ENCODE measurements around the gene CAMTA1. TPM values are rescaled to one million over a fixed set of nuclear protein-coding genes. Genes with fewer than 3 reads are reported as not detected.

The CAMTA1 gene
- total RNA-seq, 1 donor from 2014 or later, result 72.4 TPM

DNA sequence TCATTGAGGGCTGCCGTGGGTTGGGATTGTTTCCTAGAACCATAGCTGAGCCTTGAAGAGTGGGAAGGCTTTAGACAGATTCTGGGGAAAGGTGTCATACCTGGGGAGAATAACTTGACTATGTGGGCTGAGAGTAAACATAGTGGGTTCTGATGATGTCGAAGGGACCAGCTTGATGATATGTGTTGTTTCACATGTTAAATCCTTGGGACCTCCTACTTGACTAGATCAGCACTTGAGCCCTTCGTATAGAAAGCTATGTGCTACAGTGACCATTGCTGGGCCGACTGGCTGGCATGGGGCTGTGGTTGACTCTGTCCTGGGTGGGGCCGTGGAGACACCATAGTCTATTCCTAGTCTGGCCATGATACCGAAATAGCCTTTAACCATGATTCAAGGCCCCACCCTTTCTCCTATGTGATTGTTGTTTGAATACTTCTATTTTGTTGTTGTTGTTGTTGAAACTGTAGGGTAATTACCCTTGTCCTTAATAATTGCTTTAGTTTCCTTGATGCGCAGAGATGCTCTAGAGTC, 423.5 kb downstream of the CAMTA1 start:
- no peak for ATAC-seq
- intact Hi-C loops (cut with DNase I), result no loop called here
- no peak for DNase-seq (ENCODE audit: low spot score)

DNA sequence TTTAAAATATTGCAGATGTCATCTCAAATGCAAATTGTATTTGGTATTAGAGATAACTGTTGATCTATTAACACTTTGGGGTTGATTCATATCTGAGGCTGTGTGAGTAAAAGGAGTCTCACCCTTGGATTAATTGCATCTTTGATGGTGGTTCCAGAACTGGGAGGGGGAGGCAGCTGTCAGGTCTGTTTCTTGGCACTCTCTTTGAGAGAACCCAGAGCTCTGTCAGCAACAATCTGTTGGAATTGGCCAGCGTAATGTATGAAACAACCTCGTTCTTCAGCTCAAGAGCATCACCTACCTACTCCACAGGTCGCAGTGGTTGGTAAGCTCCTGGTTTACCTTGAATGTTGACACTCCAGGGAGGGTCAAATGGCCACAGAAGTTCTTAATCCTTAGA, 424.1 kb downstream of the CAMTA1 start:
- intact Hi-C loops (cut with DNase I), result no loop called here
- DNase-seq (ENCODE audit: low spot score), result no peak
- ATAC-seq, result no peak

DNA sequence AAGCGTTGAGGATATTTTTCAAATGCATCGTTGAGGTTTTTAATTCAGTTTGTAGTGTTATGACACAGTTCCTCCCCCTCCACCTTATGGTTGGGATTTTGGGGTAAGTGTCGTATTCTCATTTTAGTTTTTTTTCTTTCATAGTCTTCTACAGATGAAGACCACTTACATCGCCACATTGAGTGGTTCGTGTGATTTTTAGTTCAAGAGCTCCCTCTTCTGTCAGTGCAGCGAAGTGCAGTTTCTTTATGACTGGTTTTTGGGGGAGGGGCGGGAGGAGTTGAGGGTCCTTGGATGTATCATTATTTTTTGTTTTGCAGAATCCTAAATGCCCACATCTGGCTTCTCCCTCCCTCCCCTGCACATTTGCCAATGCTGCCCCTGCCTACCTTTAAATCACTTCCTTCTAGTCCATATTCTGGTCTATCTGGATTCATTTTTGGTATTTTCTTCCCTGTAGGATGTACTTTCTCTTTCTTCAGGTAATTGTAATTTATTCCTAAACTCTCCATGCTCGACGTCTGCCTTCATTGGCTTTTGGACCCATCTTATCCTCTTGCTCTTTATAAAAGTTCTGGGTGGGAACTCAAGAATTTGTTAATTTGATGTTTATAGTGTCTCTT, 433.1 kb downstream of the CAMTA1 start:
- no peak for ATAC-seq
- no peak for DNase-seq (ENCODE audit: low spot score)
- intact Hi-C loops (cut with DNase I), result no loop called here

DNA sequence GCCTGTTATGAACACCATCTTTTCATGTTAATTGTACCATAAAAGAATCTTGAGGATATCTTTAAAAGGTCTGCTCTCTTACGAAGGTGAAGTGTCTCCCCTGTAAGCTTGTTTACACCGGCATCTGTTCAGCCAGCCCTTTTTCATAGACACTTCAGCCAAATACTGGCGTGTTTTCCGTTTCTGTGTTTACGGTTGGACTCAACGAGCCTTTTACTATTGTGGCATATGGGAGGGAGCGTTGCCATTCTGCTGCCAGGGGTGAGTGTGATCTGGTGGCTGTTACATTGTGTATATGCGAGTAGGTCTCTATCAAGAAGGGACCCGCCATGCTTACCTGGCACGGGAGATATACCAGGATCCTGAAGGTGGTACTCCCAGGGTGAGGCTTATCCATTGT, 433.8 kb downstream of the CAMTA1 start:
- intact Hi-C loops (cut with DNase I), result no loop called here
- ATAC-seq, result no peak
- no peak for DNase-seq (ENCODE audit: low spot score)

DNA sequence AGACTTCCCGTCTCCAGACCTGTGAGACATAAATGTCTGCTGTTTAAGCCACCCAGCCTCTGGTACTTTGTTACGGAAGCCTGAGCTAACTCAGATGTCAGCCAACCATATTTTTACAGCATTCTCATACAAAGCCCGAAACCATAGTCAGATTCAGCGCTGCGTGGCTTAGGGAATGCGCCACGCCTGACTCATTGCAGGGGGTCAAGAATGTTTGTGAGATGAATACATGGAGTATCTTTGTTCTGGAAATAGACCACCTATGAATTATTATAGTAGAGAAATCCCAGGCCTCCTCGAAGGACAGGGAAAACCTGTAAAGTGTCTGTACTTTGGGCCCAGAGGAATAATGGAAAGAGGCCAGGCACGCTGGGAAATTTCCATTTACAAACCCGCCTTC, 434.8 kb downstream of the CAMTA1 start:
- no peak for ATAC-seq
- no peak for DNase-seq (ENCODE audit: low spot score)
- intact Hi-C loops (cut with DNase I), result no loop called here

DNA sequence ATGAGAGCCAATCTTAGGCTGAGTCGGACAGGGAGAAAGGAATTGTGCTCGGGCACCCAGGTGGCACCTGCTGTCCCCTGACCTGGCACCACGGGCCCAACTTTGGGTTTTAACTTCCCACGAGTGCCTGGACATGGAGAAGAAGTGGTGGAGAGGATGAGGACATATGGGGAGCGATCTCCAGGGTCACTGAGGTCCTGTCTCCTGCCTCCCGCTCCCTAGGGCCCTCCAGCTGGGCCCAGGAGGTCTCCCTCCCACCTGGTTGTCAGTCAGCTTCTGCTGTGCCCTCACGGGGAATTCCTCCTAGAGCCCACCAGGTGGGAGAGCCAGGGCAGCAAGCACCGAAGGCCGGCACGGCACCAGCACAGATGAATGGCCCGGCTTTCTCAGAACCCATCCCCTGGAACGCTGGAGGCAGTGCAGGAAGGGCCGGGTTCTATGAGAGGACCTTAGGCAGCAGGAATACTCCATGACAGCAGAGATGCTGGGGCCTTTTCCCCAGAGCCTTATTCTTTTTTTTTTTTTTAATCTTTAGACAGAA, 435.5 kb downstream of the CAMTA1 start:
- intact Hi-C loops (cut with DNase I), result no loop called here
- DNase-seq (ENCODE audit: low spot score) (no peak), ATAC-seq (no peak)

DNA sequence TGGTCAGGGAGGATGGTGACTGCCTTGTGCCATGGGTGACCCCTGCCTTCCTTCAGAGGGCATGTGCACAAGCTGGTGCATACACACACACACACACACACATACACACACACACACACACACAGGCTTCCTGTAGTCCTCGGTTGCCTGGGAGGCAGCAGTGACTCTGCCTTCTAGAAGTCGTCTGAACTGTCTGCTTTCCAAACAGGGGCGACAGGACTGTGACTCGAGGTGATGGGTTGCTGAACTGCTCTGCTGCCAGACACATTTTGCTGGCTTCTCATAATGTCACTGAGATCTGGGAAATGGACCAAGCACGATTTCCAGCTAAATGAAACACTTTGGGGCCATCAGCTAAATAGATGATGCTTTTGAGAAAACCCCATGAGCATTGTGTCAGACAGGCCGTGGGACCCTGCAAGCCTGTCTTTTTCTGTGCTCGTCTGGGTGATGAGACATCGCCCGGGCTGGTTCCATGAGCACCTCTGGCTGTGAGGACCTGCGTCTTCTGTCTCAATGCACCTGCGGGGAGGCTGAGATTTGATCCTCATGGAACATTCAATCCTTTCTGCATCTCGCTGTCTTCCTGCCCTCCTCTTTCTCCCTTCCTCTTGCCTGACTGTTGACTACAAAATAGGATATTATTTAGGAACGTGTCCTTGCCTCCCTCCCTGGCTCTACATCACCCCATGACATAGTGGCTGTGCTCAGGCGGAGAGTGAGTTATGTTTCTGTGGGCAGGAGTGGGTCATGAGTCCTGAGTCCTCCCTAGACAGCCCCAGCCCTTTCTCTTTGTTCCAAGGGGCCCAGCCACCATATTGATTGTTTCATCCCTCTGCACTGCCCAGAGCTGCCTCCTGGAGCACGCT, 436.8 kb downstream of the CAMTA1 start:
- DNase-seq (ENCODE audit: low spot score) (no peak), ATAC-seq (no peak)
- intact Hi-C loops (cut with DNase I), result no loop called here

DNA sequence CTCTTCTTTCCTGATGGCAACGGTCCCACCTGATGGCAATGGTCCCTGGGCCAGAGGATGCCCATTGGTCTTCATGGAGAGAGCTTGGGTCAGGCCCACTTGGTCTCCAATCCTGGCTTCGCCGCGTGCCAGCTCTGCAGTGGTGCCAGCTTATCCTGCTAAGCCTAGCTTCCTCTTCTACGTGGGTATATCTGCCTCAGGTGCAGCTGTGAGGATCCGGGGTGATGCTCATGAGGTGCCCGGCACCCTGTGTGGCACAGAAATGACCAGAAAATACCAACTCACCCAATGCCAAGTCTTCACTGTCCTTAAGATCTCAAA, 437.4 kb downstream of the CAMTA1 start:
- no peak for ATAC-seq
- intact Hi-C loops (cut with DNase I), result no loop called here
- no peak for DNase-seq (ENCODE audit: low spot score)

DNA sequence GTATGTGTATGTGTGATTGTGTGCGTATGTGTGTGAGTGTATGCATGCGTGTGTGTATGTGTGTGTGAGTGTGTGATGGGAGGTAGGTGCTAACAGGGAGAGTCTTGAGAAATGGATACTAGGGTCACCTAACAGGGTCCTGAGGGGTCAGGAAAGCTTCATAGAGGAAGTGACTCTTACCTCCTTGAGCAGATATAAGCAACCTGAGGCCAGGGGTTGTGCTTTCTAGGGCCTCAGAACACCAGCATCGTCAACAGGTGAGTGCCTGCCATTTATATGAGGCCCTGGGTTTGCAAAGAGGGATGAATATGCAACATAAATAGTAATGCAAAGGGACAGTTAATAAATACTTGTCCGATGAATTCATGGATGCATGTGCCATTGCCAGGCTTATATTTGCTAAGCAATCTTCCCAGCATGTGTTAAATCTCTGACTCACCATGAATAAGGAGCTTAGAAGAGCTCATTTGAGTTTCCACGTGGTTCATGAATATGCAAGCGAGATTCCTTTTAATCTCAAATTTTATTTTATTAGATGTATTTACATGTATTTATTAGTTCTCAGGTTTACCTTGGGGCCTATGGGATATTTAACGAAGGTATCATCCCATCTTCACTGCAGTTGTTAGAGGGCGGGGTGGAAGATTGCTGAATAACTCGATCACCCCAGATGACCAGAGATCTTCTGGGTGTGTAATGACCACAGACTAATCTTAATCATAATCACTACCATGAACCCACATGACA, 438.3 kb downstream of the CAMTA1 start:
- intact Hi-C loops (cut with DNase I), result no loop called here

DNA sequence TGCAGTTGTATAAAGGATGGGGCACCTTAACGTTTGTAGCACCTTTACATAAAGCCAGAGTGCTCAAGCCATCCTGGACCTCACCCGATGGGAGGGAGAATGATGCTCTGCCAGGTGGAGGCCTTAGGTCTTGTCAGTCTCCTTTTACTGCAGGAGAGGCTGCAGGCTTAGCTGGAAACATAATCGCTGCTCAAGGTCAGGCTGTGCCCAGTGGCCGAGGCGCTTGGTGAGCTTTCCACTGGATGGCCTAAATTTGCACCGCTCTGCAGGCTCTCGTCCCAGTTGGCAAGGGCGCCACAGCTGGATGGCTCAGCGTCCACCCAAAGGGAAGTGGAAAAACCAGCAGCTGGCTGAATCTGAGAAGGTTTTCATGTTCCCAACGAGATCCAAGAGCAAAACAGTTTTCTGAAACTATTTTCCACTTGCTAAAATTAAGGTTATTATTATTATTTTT, 438.9 kb downstream of the CAMTA1 start:
- no peak for DNase-seq (ENCODE audit: low spot score)
- intact Hi-C loops (cut with DNase I), result no loop called here
- ATAC-seq, result no peak

More for the DNA sequence above, 438.3 kb downstream of the CAMTA1 start:
- DNase-seq (ENCODE audit: low spot score), result no peak
- ATAC-seq, result no peak

DNA sequence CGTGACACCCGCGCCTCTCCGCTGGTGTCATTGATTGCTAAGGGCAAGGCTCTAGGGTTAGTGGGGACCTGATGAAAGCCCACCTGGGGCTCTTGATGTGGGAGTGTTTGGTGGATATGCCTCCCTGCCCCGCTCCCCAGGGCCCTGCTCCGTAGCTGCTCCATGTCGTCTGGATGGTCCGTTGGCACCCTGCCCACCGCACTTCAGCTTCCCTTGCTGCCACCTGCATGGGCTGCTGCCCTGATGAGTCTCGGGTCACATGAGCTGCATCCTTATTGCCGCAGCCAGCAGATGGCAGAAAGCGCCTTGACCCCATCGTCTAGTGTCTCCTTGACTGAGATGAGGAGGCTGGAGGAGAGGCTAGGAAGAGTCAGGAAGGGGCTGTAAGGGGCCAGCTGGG, 439.4 kb downstream of the CAMTA1 start:
- ATAC-seq, result no peak
- DNase-seq (ENCODE audit: low spot score), result no peak
- intact Hi-C loops (cut with DNase I), result no loop called here

DNA sequence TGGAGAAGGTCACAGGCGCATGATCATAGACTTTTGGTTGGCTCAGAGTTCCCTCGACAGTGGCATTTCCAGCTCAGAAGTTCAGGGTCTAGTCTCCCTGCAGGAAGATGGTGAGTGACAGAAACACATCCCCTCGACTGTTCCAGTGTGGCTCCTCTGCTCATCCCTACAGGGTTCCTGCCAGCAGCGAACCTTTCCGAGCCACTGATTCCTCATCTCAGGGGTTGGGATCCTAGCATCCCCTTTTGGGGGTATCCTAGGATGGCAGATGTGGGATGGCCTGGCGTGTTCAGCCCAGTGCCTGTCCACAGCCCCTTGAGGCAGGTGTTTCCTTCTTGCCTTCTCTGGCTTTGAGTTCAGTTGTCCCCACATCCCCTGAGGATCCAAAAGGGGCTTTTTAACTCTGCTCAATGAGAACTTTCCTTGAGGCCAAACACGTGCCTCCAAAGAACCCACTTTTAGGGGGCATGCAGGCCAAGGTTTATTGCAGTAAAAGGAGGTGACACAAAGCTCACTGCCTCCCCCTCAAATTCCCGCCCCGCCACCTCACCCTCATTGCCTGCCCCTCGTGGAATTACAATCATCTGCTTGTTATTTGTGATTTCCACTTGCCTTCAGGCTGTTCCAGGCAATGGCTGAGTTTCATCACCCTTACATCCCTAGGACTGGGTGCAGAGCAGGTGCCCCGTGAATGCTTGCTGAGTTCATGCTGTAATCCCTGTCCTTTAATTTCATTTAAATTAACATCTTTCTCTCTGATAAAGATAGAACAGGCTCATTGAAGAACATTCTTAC, 440.7 kb downstream of the CAMTA1 start:
- intact Hi-C loops (cut with DNase I), result no loop called here
- DNase-seq (ENCODE audit: low spot score), result no peak
- no peak for ATAC-seq

DNA sequence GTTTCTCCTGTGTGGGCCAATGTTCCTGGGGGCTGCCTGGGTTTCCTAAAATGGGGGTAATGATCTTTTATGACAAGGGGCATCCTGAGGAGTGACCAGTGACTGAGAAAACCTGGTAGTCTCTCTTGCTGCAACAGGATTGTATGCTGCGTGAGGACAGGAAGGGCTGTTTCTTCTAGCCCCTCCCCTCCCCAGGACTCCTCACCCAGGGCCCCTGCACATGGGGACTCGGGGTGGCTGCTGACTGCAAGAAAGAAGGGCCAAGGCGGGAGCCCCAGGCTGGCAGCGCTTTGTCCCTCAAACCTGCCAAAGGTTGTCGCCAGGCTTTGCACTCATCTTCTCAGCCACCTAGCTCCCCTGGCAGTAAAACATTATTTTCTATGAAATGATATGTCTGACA, 442.4 kb downstream of the CAMTA1 start:
- ATAC-seq (no peak), DNase-seq (ENCODE audit: low spot score) (no peak)
- intact Hi-C loops (cut with DNase I), result no loop called here

DNA sequence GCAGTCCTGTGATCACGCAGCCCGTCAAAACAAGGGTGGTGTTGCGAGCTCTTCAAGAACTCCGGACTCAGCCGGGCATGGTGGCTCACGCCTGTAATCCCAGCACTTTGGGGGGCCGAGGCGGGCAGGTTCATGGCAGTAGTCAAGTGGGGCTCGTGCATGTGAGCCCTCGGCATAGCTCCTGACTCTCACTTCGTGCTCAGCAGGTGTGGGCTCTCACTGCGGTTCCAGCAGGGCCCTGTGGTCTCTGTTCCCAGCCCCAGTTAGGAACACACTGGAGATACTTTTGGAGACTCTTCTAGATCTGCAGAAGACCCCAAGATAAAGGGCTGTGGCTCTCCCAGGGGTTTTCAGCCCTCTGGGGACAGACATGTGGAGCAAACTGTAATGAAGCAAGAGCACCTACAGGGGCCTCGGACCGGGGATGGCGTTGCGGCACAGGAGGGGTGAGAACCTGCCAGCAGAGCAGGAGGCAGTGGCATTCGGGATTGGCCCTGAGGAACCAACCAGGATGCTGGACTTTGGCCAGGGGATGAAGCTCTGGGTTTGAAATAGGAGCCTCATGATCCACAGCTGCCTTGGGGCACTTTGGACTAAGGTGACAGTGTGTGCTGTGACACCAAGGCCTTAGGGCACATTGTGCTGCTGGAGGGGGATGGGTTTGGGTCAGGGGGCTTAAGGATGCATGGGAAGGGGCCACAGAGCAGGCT, 443.2 kb downstream of the CAMTA1 start:
- DNase-seq (ENCODE audit: low spot score), result no peak

DNA sequence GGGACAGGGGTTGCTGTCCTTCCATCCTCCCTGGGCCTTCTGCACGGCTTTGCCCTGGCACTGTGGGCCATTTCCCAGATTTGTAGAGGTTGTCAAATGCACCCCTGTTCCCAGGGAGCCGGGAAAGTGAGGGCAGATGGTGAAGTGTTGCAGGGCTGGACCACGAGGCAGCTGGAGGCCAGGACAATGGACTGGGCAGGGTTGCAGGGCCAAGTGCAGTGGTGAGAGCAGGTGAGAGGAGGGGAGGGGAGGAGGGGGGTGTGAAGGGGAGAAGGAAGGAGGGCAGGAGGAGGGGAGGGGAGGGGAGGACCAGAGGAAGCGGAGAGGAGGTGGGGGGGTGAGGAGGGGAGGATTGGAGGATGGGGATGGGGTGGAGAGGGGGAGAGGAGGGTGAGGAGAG, 443.9 kb downstream of the CAMTA1 start:
- ATAC-seq, result no peak
- DNase-seq (ENCODE audit: low spot score), result no peak
- intact Hi-C loops (cut with DNase I), result no loop called here

More for the DNA sequence above, 443.2 kb downstream of the CAMTA1 start:
- ATAC-seq, result no peak
- intact Hi-C loops (cut with DNase I), result no loop called here

DNA sequence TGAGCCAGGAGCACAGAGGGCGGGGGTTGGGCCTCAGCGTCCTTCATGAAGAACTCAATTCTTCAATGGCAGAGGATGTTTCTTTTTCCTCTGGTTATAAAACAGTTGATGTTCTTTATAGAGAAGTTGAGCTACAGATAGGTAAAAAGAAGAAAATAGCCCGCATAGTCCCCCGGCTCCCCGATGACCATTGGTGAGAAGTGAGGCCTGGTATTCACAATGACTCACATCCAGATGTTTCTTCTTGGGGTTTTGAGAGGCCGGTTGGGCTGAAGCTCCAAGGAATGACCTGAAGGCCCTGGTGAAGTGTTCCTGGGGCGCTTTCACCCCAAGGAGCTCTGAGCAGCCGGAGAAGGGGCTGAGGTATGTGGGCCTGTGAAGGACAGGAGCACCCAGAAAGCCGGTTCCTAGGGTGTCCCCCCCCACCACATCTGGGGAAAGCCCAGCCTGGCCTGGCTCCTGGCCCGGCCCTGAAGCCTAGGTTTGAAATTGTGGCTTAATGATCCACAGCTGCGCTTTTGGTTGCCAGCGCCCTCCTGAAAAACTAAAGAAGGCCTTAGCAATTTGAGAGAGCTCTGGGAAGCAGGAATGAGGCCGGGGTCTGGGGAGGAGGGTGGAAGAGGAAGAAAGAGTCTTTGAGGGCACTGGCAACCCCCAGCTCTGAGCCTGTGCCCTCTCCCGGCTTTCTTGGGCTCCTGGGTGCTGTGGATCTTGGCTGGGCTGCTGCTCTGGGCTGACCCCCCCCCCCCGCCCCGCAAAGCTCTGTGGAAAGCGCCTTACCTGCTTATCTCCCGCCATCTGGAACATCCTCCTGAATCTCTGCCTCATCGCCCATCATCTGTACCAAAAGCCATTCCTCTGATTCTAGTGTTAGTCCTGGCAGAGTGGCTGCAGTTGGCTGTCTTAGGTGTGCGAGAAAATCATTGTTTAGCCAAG, 444.7 kb downstream of the CAMTA1 start:
- intact Hi-C loops (cut with DNase I), result no loop called here
- DNase-seq (ENCODE audit: low spot score) (no peak), ATAC-seq (no peak)

Data from sciatic nerve (tissue), 2 donors.